ENCODE measurements around the gene SND1.

The SND1 gene

DNA sequence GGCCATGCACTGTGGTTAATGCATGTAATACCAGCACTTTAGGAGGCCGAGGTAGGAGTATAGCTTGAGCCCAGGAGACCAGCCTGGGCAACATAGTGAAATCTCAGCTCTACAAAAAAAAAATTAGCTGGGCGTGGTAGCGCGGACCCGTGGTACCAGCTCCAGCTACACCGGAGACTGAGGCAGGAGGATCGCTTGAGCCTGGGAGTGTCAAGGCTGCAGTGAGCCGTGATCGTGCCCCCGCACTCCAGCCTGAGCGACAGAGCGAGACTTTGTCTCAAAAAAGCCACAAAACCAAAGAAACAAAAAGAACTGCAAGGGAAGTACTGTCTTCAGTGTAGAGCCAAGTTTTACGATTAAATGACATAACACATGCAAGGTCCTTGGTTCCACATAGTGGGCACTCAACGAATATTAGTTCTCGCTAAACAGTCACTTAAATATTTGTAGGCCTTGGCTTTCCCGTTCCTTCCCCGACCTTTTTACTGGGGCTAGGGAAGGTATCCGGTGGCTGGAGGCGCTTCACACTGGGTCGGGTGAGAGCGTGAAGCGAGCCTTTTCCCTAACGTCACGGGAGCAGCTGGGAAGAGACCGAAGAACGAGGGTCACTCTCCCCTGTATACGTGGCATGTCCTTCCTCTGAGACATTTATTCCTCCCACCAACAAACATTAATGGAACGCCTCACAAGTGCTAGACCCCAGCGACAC, 993 bp upstream of the SND1 start:
- DNase-seq (ENCODE audit: low spot score): peak; percentile 33
- TF ChIP-seq, protein P1, sequence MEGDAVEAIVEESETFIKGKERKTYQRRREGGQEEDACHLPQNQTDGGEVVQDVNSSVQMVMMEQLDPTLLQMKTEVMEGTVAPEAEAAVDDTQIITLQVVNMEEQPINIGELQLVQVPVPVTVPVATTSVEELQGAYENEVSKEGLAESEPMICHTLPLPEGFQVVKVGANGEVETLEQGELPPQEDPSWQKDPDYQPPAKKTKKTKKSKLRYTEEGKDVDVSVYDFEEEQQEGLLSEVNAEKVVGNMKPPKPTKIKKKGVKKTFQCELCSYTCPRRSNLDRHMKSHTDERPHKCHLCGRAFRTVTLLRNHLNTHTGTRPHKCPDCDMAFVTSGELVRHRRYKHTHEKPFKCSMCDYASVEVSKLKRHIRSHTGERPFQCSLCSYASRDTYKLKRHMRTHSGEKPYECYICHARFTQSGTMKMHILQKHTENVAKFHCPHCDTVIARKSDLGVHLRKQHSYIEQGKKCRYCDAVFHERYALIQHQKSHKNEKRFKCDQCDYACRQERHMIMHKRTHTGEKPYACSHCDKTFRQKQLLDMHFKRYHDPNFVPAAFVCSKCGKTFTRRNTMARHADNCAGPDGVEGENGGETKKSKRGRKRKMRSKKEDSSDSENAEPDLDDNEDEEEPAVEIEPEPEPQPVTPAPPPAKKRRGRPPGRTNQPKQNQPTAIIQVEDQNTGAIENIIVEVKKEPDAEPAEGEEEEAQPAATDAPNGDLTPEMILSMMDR (IDR thresholded peaks at IDR 0.05; ENCODE audit: extremely low read depth, insufficient read depth, missing control alignments): no peak
- in situ Hi-C loops (cut with MboI; ENCODE audit: low pct_unique_long_range_greater_than_20kb, low sequenced_read_pairs, unreplicated experiment): no loop called here

DNA sequence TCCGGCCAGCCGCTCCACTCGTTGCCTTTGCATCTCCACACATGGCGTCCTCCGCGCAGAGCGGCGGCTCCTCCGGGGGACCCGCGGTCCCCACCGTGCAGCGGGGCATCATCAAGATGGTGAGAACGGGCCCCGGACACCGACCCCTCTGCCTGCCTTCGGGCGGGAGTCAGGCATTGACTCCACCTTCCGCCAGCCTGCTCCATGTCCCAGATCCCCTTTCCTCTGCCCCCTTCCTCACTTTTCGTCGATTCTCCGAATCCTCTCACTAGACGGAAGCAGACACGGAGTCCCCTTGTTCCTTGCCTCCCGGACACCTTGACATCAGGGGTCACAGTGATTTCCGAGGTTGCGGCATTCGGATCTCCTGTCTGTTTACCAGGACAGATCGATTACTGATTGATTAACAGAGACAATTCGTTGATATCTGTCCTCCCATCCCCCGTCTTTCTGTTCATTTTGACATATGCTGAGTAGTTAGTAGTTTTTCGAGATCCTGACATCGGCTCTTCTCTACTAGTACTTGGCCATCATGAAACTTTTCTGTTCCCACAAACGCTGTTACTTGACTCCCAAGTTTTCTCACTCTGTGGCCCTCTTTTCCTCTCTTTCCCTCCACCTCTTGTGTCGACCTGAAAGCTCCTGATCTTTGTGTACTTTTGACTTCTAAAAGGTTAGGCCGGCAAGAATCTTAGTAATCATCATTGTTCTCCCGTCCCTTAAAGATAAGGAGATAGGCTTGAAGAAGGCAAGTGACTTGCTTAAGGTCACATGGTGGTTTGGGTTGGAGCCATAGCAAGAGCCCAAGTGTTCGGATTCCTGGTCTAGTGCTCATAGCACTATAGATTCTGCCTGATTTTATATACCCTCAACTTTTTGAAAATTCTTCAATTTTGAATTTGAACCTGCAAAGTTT, 597 bp downstream of the SND1 start:
- TF ChIP-seq, protein P1 (IDR thresholded peaks at IDR 0.05; ENCODE audit: extremely low read depth, insufficient read depth, missing control alignments): no peak
- in situ Hi-C loops (cut with MboI; ENCODE audit: low pct_unique_long_range_greater_than_20kb, low sequenced_read_pairs, unreplicated experiment): no loop called here
- no peak for DNase-seq (ENCODE audit: low spot score)

- in situ Hi-C loops (cut with MboI; ENCODE audit: low pct_unique_long_range_greater_than_20kb, low sequenced_read_pairs, unreplicated experiment): no loop called here
- TF ChIP-seq, protein P1 (IDR thresholded peaks at IDR 0.05; ENCODE audit: extremely low read depth, insufficient read depth, missing control alignments): no peak
- DNase-seq (ENCODE audit: low spot score): no peak
These were observed 1.4 kb downstream of the SND1 start for GRCh38 chr7:127653396-127653795.

DNA sequence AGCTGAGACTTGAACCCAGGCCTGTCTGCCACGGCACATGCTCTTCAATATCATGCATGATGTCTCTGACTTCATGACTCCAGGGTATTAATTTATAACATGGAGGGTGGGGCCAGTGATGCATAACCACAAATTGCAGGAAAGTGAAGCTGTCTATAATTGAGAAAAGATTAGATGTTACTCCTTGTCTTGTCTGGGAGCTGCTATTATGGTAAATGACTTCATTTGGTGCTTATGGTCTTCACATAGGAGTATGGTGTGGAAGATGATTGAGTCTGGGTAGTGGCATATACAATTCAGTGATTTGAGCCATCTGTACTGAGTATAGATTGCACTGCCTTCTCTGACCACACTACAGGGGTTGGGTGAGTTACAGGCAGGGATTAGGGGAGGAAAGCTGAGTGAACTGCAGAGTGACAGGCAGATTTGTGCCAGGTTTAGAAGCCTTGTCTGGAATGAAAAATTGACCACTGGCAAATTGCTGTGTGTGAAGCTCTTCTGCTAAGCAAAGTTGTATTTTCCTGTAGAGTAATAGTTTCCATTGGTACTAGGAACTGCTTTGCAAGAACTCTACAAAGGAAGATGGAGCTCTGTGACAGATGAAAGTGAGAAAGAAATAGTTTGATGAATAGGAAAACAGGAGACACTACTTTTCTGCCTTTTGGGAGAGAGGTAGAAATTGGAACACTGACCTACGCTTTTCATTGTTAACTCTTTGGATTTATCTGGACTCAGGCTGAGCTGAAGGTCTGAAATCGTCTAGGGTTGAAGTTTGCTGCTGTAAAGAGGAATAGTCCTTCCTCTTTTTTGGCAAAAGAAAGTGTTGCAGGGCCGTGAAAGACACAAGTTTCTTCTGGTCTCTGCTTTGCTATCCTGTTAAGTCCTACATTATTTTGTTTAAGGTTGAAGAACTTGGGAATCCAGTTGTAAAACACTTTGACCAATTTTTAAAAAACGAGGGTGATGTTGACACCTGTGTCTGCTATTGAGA, 2.7 kb downstream of the SND1 start:
- TF ChIP-seq, protein P1 (IDR thresholded peaks at IDR 0.05; ENCODE audit: extremely low read depth, insufficient read depth, missing control alignments): no peak
- DNase-seq (ENCODE audit: low spot score): no peak
- in situ Hi-C loops (cut with MboI; ENCODE audit: low pct_unique_long_range_greater_than_20kb, low sequenced_read_pairs, unreplicated experiment): no loop called here

DNA sequence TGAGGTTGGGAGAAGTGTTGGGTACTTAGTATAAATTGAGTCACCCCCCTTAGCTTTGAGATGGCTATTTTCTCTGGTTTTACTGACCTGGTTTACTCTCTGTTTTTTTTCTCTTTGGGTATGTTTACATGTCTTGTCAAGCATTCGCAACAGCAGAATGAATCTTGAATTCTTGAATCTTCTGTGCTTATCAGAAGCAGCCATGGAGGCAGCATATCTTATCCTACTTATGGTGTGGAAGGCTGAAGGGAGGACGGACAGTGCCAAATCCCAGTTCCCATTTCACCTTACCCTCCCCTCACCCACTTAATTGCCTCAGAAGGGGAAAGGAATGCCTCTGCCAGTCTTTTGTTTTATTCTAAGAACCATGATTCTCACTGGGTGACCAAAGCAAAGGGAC, 3.7 kb downstream of the SND1 start:
- TF ChIP-seq, protein P1 (IDR thresholded peaks at IDR 0.05; ENCODE audit: extremely low read depth, insufficient read depth, missing control alignments): no peak
- in situ Hi-C loops (cut with MboI; ENCODE audit: low pct_unique_long_range_greater_than_20kb, low sequenced_read_pairs, unreplicated experiment): no loop called here
- DNase-seq (ENCODE audit: low spot score): no peak

- in situ Hi-C loops (cut with MboI; ENCODE audit: low pct_unique_long_range_greater_than_20kb, low sequenced_read_pairs, unreplicated experiment): no loop called here
- no peak for DNase-seq (ENCODE audit: low spot score)
- TF ChIP-seq, protein P1 (IDR thresholded peaks at IDR 0.05; ENCODE audit: extremely low read depth, insufficient read depth, missing control alignments): no peak
These were observed 5.5 kb downstream of the SND1 start for GRCh38 chr7:127657500-127657899.
